ENCODE measurements around the gene SLC16A1. TPM values are rescaled to one million over a fixed set of nuclear protein-coding genes. Genes with fewer than 3 reads are reported as not detected.

SLC16A1 gene
- total RNA-seq, 2 donors from 2014 or later = 69.0 to 88.3 TPM

DNA sequence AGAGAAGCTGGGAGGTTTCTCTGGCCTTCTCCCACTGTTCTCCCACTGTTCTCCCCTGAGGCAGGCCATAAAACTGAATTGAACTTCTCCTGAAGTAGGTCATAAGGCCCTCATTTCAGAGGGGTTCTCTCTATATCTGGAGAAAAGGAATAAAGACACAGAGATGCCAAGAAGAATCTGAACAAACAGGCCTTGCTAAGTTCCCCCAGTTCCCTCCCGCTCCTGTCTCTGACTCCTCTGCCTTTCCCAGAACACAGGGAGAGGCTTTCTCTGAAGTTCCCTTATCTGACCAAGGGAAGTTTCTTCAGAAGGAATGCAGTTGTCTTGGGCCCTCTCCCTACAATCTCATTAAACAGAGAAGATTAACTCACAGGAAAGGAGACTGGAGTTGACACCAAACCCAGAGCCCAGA is 83.4 kb downstream of the SLC16A1 start:
- no peaks in the 10 kb centered on the region for H3K27me3 ChIP-seq
- DNase-seq (ENCODE audit: low spot score) = no peak
- H3K9me3 ChIP-seq = no peaks in the 10 kb centered on the region
- no peak overlapping the region for H3K27ac ChIP-seq
- H3K36me3 ChIP-seq = no peaks in the 10 kb centered on the region
- TF ChIP-seq, protein P1, sequence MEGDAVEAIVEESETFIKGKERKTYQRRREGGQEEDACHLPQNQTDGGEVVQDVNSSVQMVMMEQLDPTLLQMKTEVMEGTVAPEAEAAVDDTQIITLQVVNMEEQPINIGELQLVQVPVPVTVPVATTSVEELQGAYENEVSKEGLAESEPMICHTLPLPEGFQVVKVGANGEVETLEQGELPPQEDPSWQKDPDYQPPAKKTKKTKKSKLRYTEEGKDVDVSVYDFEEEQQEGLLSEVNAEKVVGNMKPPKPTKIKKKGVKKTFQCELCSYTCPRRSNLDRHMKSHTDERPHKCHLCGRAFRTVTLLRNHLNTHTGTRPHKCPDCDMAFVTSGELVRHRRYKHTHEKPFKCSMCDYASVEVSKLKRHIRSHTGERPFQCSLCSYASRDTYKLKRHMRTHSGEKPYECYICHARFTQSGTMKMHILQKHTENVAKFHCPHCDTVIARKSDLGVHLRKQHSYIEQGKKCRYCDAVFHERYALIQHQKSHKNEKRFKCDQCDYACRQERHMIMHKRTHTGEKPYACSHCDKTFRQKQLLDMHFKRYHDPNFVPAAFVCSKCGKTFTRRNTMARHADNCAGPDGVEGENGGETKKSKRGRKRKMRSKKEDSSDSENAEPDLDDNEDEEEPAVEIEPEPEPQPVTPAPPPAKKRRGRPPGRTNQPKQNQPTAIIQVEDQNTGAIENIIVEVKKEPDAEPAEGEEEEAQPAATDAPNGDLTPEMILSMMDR (IDR thresholded peaks at IDR 0.05) = no peak
- no peaks in the 10 kb centered on the region for H3K4me1 ChIP-seq
- H3K4me3 ChIP-seq = no peak overlapping the region

DNA sequence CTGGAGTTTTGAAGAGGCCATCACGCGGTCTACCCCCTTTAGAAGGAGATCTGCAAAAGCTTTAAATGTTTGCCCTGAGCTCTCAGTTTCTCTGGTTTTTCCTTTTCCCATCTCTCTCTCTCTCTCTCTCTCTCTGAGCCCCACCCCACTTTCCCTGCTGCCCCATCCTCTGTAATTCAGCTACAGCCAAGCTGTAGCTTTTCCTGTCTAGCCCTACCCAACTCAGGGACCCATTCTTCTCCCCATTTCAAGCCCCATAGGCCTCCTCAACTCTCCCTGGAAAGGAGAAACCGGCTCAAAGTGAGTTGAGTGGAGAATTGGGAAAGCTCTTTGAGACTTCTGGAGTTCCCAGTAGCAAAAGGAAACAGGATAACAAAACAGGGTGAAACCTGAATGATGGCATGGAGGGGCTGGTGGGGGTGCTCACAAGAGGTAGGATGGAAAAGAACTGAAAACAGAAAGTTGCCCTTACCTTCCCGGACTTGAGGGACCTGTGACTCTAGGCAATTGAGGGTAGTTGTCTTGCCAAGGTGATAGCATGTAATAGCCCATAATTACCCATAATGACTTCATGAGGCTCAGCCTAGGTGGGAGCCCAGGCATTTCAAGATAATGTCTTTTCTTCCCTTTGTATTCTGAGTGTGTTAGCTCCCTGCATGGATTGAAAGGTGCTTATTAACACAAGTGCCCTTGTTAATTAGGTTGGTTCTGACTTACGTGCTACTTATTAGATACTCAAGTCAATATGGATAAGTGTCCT is 84.9 kb downstream of the SLC16A1 start:
- H3K36me3 ChIP-seq = no peaks in the 10 kb centered on the region
- no peaks in the 10 kb centered on the region for H3K4me1 ChIP-seq
- no peaks in the 10 kb centered on the region for H3K27me3 ChIP-seq
- H3K4me3 ChIP-seq = no peak overlapping the region
- no peaks in the 10 kb centered on the region for H3K9me3 ChIP-seq
- TF ChIP-seq, protein P1 (IDR thresholded peaks at IDR 0.05) = no peak
- H3K27ac ChIP-seq = no peak overlapping the region
- no peak for DNase-seq (ENCODE audit: low spot score)

DNA sequence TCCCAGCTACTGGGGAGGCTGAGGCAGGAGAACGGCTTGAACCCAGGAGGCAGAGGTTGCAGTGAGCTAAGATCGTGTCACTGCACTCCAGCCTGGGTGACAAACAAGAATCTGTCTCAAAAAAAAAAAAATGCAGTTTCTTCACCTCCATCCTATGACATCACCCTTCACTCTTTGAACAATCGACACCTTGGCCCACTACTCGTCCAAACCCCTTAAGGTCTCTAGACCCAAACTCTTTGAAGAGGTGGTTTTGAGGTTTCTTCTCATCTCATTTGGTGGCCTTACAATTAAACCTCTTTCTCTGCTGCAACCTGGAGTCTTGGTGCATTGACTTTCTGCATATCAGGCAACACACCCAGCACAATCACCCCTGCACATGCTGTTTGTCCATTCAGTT is 86.1 kb downstream of the SLC16A1 start:
- DNase-seq (ENCODE audit: low spot score) = no peak
- Histone ChIP-seq H3K27ac (no peak overlapping the region), H3K36me3 (no peaks in the 10 kb centered on the region), H3K9me3 (no peaks in the 10 kb centered on the region), H3K27me3 (no peaks in the 10 kb centered on the region), H3K4me1 (no peaks in the 10 kb centered on the region), H3K4me3 (no peak overlapping the region)
- TF ChIP-seq, protein P1 (IDR thresholded peaks at IDR 0.05) = no peak

DNA sequence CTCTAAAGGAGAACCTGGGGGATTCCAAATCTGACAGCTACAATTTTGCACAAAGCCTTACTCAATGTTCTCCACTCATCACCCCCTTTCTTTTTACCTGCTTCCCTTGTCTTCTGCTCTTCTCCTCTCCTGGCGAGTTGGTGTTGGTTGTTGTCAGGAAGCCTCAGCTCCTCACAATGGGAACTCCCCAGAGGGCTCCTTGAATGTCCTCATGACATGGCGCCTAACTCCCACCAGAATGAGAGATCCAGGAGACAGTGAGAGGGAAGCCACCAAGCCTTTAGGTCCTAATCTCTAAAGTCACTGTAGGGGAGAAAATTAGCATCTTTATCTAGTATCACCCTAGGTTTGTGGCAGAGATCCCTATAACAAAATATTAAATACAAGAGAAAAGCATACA is 87.8 kb downstream of the SLC16A1 start:
- Histone ChIP-seq H3K27me3 (no peaks in the 10 kb centered on the region), H3K27ac (no peak overlapping the region), H3K9me3 (no peaks in the 10 kb centered on the region), H3K36me3 (no peaks in the 10 kb centered on the region), H3K4me3 (no peak overlapping the region), H3K4me1 (no peaks in the 10 kb centered on the region)
- TF ChIP-seq, protein P1 (IDR thresholded peaks at IDR 0.05) = no peak
- DNase-seq (ENCODE audit: low spot score) = no peak

DNA sequence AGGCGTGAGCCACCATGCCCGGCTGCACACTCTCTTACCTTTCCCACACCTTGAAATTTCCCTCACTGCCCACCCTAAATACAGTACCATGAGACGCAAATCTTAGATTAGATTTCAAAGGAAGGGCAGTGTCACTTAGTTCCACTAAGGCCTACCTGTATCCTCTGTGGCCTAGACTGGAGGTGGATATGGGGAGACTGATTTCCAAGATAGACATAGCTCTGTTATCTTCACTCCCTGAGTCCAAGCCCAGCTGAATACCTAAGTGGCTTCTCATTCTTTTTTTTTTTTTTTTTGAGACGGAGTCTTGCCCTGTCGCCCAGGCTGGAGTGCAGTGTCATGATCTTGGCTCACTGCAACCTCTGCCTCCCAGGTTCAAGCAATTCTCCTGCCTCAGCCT is 89.0 kb downstream of the SLC16A1 start:
- TF ChIP-seq, protein P1 (IDR thresholded peaks at IDR 0.05) = no peak
- Histone ChIP-seq H3K36me3 (no peaks in the 10 kb centered on the region), H3K27ac (no peak overlapping the region)

DNA sequence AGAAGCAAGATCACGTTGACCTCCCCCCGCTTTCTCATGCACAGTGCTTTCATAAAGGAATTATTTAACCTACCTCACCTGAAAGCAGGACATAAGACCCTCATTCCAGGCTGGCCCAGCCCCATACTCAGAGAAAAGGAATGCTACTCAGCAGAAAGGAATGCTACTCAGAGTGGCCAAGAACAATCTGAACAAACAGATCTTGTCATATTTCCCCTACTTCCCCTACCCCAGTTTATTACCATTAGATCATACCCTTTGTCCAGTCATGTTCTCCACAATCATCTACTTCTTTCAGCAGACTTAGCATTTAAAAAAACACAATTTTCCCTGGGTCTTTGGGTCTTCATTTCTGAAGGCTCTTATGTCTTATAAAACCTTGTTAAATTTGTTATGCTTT is 89.8 kb downstream of the SLC16A1 start:
- Histone ChIP-seq H3K36me3 (no peaks in the 10 kb centered on the region), H3K4me1 (no peaks in the 10 kb centered on the region), H3K27ac (no peak overlapping the region), H3K9me3 (no peaks in the 10 kb centered on the region), H3K27me3 (no peaks in the 10 kb centered on the region), H3K4me3 (no peak overlapping the region)
- DNase-seq (ENCODE audit: low spot score) = no peak
- TF ChIP-seq, protein P1 (IDR thresholded peaks at IDR 0.05) = no peak

More for the DNA sequence above, 89.0 kb downstream of the SLC16A1 start:
- H3K9me3 ChIP-seq = no peaks in the 10 kb centered on the region
- no peaks in the 10 kb centered on the region for H3K4me1 ChIP-seq
- DNase-seq (ENCODE audit: low spot score) = no peak
- H3K4me3 ChIP-seq = no peak overlapping the region
- no peaks in the 10 kb centered on the region for H3K27me3 ChIP-seq
